ENCODE data around the gene DIPK1C. TPM values are rescaled to one million over a fixed set of nuclear protein-coding genes. Genes with fewer than 3 reads are reported as not detected.

DIPK1C gene
- total RNA-seq, 1 experiment from 2014 or later, result not detected

- Mint-ChIP-seq H3K4me1 (peaks cover 33% of the 10 kb centered on the region), H3K4me3 (no peak overlapping the region), H3K27ac (peak overlapping the region; percentile 95), H3K36me3 (peaks cover 71% of the 10 kb centered on the region), H3K9me3 (no peaks in the 10 kb centered on the region), H3K27me3 (ENCODE audit: low read depth) (no peaks in the 10 kb centered on the region)
- ChIA-PET POLR2A (no interaction called here), CTCF (no interaction called here)
- DNase-seq (ENCODE audit: low spot score) (no peak), ATAC-seq (peak; percentile 37; the same call in 1 of the 2 replicates)
- TF ChIP-seq TCF7 (CRISPR knock-in tag; IDR thresholded peaks at IDR 0.05; ENCODE audit: low read depth), result no peak
- TF ChIP-seq PRDM15 (CRISPR knock-in tag; IDR thresholded peaks at IDR 0.05), result no peak
- TF ChIP-seq E2F4 (CRISPR knock-in tag; IDR thresholded peaks at IDR 0.05; ENCODE audit: borderline replicate concordance, low read depth), result no peak
- TF ChIP-seq MXD4 (CRISPR knock-in tag; IDR thresholded peaks at IDR 0.05; ENCODE audit: borderline replicate concordance), result no peak
- TF ChIP-seq HMGXB4 (CRISPR knock-in tag; IDR thresholded peaks at IDR 0.05), result no peak
- no peak for TF ChIP-seq CDX4 (CRISPR knock-in tag; IDR thresholded peaks at IDR 0.05; ENCODE audit: borderline replicate concordance)
- no peak for TF ChIP-seq ZMAT4 (CRISPR knock-in tag; IDR thresholded peaks at IDR 0.05)
- TF ChIP-seq GABPB1 (CRISPR knock-in tag; IDR thresholded peaks at IDR 0.05), result no peak
- TF ChIP-seq NFYB (CRISPR knock-in tag; conservative IDR thresholded peaks at IDR 0.05; ENCODE audit: low read depth), result no peak
- no peak for TF ChIP-seq CBFB (CRISPR knock-in tag; IDR thresholded peaks at IDR 0.05; ENCODE audit: low read depth)
- TF ChIP-seq ZBTB43 (CRISPR knock-in tag; IDR thresholded peaks at IDR 0.05), result no peak
- no peak for TF ChIP-seq SOX15 (CRISPR knock-in tag; IDR thresholded peaks at IDR 0.05)
- no peak for TF ChIP-seq CREB1 (CRISPR knock-in tag; IDR thresholded peaks at IDR 0.05)
- TF ChIP-seq ELF4 (CRISPR knock-in tag; IDR thresholded peaks at IDR 0.05; ENCODE audit: low read depth), result no peak
- no peak for TF ChIP-seq ATF1 (CRISPR knock-in tag; IDR thresholded peaks at IDR 0.05)
- no peak for TF ChIP-seq AFF4 (CRISPR knock-in tag; IDR thresholded peaks at IDR 0.05; ENCODE audit: borderline replicate concordance)
- no peak for TF ChIP-seq ZNF425 (CRISPR knock-in tag; conservative IDR thresholded peaks at IDR 0.05)
- no peak for TF ChIP-seq JUN (CRISPR knock-in tag; IDR thresholded peaks at IDR 0.05)
- TF ChIP-seq ZNF396 (CRISPR knock-in tag; IDR thresholded peaks at IDR 0.05; ENCODE audit: borderline replicate concordance), result no peak
Observed at GRCh38 chr18:74505776-74506175, 48.7 kb upstream of the DIPK1C start.
